ENCODE data around the gene RXFP1.

RXFP1 gene

GRCh38 chr4:158588777-158589176 is 67.1 kb downstream of the RXFP1 start:
- no peak overlapping the region for H3K4me3 ChIP-seq
- TF ChIP-seq, protein P1, sequence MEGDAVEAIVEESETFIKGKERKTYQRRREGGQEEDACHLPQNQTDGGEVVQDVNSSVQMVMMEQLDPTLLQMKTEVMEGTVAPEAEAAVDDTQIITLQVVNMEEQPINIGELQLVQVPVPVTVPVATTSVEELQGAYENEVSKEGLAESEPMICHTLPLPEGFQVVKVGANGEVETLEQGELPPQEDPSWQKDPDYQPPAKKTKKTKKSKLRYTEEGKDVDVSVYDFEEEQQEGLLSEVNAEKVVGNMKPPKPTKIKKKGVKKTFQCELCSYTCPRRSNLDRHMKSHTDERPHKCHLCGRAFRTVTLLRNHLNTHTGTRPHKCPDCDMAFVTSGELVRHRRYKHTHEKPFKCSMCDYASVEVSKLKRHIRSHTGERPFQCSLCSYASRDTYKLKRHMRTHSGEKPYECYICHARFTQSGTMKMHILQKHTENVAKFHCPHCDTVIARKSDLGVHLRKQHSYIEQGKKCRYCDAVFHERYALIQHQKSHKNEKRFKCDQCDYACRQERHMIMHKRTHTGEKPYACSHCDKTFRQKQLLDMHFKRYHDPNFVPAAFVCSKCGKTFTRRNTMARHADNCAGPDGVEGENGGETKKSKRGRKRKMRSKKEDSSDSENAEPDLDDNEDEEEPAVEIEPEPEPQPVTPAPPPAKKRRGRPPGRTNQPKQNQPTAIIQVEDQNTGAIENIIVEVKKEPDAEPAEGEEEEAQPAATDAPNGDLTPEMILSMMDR (IDR thresholded peaks at IDR 0.05), result no peak
- no peak for DNase-seq (ENCODE audit: low spot score)
- H3K27ac ChIP-seq, result no peak overlapping the region

GRCh38 chr4:158590306-158590705 is 68.6 kb downstream of the RXFP1 start:
- no peak overlapping the region for H3K4me3 ChIP-seq
- no peak overlapping the region for H3K27ac ChIP-seq
- no peak for DNase-seq (ENCODE audit: low spot score)
- TF ChIP-seq, protein P1 (IDR thresholded peaks at IDR 0.05), result no peak

- no peak overlapping the region for H3K4me3 ChIP-seq
- TF ChIP-seq, protein P1 (IDR thresholded peaks at IDR 0.05), result no peak
- no peak overlapping the region for H3K27ac ChIP-seq
- no peak for DNase-seq (ENCODE audit: low spot score)
Measured at GRCh38 chr4:158590824-158591223, 69.1 kb downstream of the RXFP1 start.

GRCh38 chr4:158597879-158598596 is 76.4 kb downstream of the RXFP1 start:
- DNase-seq (ENCODE audit: low spot score), result no peak
- TF ChIP-seq, protein P1 (IDR thresholded peaks at IDR 0.05), result no peak
- H3K27ac ChIP-seq, result no peak overlapping the region
- no peak overlapping the region for H3K4me3 ChIP-seq

DNA sequence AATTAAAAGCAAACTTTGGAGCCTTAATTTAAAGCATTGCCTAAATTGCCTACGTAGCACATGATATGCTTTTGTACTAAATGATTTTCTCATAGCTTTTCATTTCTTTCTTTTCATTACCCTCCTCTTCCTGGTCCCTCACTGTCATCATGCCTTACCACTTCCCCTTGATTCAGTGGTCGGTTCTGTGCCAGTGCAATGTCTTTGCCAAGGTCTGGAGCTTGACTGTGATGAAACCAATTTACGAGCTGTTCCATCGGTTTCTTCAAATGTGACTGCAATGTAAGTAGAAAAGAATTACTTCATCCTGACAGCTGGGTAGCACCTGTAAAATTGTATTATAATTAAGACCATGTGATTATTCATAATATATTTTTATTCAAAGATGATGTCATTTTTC is 77.5 kb downstream of the RXFP1 start:
- H3K4me3 ChIP-seq, result no peak overlapping the region
- no peak for DNase-seq (ENCODE audit: low spot score)
- TF ChIP-seq, protein P1 (IDR thresholded peaks at IDR 0.05), result no peak
- no peak overlapping the region for H3K27ac ChIP-seq

DNA sequence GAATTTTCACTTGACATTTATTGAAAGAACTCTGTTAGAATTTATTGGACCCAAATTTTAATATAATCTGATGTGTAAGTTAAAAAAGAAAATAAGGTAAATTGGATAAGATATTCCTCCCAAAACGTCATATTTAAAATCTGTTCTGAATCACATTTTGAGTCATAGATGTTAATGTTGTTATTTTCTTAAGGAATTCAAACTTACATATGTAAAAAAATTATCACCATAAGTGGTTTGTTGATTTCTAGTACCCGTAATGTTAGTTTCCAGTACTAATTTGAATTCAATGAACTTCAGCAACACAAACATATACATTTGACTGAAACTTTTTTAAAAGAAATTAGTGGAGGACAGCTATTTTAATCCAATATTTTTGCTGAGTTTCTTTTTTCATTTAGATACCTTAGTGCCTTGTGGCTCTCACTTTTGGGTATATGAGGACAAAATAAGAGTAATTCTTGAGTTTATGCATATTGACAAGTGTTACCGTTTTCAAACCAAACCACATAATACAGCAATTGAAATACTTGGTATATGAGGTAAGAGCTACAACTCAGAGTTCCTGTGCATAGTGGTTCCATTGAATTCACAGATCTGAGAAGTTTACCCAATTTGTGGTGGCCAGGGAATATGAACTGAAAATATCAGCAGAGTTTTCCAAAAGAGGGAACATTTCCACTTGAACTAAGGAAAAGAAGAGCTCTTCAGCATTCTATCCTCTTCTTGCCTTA is 78.2 kb downstream of the RXFP1 start:
- TF ChIP-seq, protein P1 (IDR thresholded peaks at IDR 0.05), result no peak
- DNase-seq (ENCODE audit: low spot score), result no peak

GRCh38 chr4:158604369-158604768 is 82.7 kb downstream of the RXFP1 start:
- TF ChIP-seq, protein P1 (IDR thresholded peaks at IDR 0.05), result no peak
- Histone ChIP-seq H3K4me3 (no peak overlapping the region), H3K27ac (no peak overlapping the region)
- DNase-seq (ENCODE audit: low spot score), result no peak

More for the DNA sequence above, 78.2 kb downstream of the RXFP1 start:
- no peak overlapping the region for H3K4me3 ChIP-seq
- no peak overlapping the region for H3K27ac ChIP-seq
